ENCODE measurements around the gene AJM1.

- TF ChIP-seq POLR2A (IDR thresholded peaks at IDR 0.05; ENCODE audit: low read depth, low read length) = no peak
- no peak for TF ChIP-seq POLR2AphosphoS5 (IDR thresholded peaks at IDR 0.05; ENCODE audit: low read depth, low read length)
- TF ChIP-seq TAF1 (IDR thresholded peaks at IDR 0.05; ENCODE audit: low read depth, low read length) = no peak
- no peak for TF ChIP-seq SPI1 (IDR thresholded peaks at IDR 0.05; ENCODE audit: low read depth, low read length)
- TF ChIP-seq PAX5 (IDR thresholded peaks at IDR 0.05; ENCODE audit: insufficient read depth, low read length, severe bottlenecking) = no peak
These were observed 33.5 kb upstream of the AJM1 start for GRCh38 chr9:136808806-136809158.

All from GM12891 (cell line).